HFFc6 (cell line): ENCODE measurements around the gene BOLA2B. TPM values are rescaled to one million over a fixed set of nuclear protein-coding genes. Genes with fewer than 3 reads are reported as not detected.

Experiments used
- DNase-seq: peaks from one replicate; pipeline ENCODE4 v3.0.0-alpha.2; 2018
- H3K27ac Mint-ChIP-seq: 2 replicates; pipeline ENCODE4 v1.8.0; 2020; ENCODE audit warnings: mild to moderate bottlenecking, mixed read lengths
- H3K27me3 Mint-ChIP-seq: 2 replicates; pipeline ENCODE4 v1.8.0; 2021; ENCODE audit warnings: mild to moderate bottlenecking, moderate library complexity, mixed read lengths; ENCODE audit not compliant: insufficient read depth
- H3K36me3 Mint-ChIP-seq: 2 replicates; pipeline ENCODE4 v1.8.0; 2021; ENCODE audit warnings: low read depth, mixed read lengths
- H3K4me1 Mint-ChIP-seq: 2 replicates; pipeline ENCODE4 v1.8.0; 2020; ENCODE audit warnings: low read depth, mixed read lengths
- H3K4me3 Mint-ChIP-seq: 2 replicates; pipeline ENCODE4 v1.8.0; 2020; ENCODE audit warnings: mild to moderate bottlenecking, moderate library complexity, mixed read lengths
- H3K9me3 Mint-ChIP-seq: 2 replicates; pipeline ENCODE4 v1.8.0; 2020; ENCODE audit warnings: mild to moderate bottlenecking, mixed read lengths
- CTCF ChIP-seq: fragments of 200-600 bp; sonication (generic); IDR thresholded peaks from 2 replicates; pipeline ENCODE4 v1.5.0; 2021; ENCODE audit warnings: antibody characterized with exemption, mild to moderate bottlenecking
- total RNA-seq, 6 experiments: library from RNA; stranded (reverse); fragmentation: NEBNext Ultra II Directional; extraction: Animal tissue kit (Norgen Biotek cat#: 25700); gene quantifications; 2 replicates in 1 of 6; 3 replicates in 5 of 6; pipeline ENCODE4 v1.2.3, GENCODE V29; 2021

The BOLA2B gene
- total RNA-seq, 6 experiments from 2014 or later = 113 to 142 (median 131) TPM

GRCh38 chr16:30187971-30188561 lies 5.4 kb downstream of the BOLA2B start:
- H3K4me1 Mint-ChIP-seq = no peaks in the 10 kb centered on the region
- TF ChIP-seq CTCF = no peak
- no peaks in the 10 kb centered on the region for H3K27me3 Mint-ChIP-seq
- no peaks in the 10 kb centered on the region for H3K9me3 Mint-ChIP-seq
- H3K36me3 Mint-ChIP-seq = no peaks in the 10 kb centered on the region
- H3K27ac Mint-ChIP-seq = no peak overlapping the region
- no peak for DNase-seq
- H3K4me3 Mint-ChIP-seq = no peak overlapping the region

GRCh38 chr16:30187556-30187865 lies 6.0 kb downstream of the BOLA2B start:
- Mint-ChIP-seq H3K9me3 (no peaks in the 10 kb centered on the region), H3K27me3 (no peaks in the 10 kb centered on the region; the same call in 1 of the 2 replicates), H3K27ac (no peak overlapping the region), H3K4me3 (no peak overlapping the region), H3K36me3 (no peaks in the 10 kb centered on the region), H3K4me1 (no peaks in the 10 kb centered on the region)
- DNase-seq = no peak
- peak; percentile 2; the same call in 1 of the 2 replicates for TF ChIP-seq CTCF

- TF ChIP-seq CTCF = peak; percentile 79
- Mint-ChIP-seq H3K4me1 (no peaks in the 10 kb centered on the region), H3K9me3 (no peaks in the 10 kb centered on the region), H3K36me3 (no peaks in the 10 kb centered on the region), H3K4me3 (no peak overlapping the region), H3K27me3 (no peaks in the 10 kb centered on the region; the same call in 1 of the 2 replicates), H3K27ac (no peak overlapping the region)
- peak; percentile 11 for DNase-seq
Measured at GRCh38 chr16:30186782-30187555, 6.5 kb downstream of the BOLA2B start.

- no peak overlapping the region for H3K4me3 Mint-ChIP-seq
- H3K27me3 Mint-ChIP-seq = no peaks in the 10 kb centered on the region; the same call in 1 of the 2 replicates
- H3K27ac Mint-ChIP-seq = no peak overlapping the region
- no peaks in the 10 kb centered on the region for H3K36me3 Mint-ChIP-seq
- DNase-seq = no peak
- no peaks in the 10 kb centered on the region for H3K4me1 Mint-ChIP-seq
- H3K9me3 Mint-ChIP-seq = no peaks in the 10 kb centered on the region
- no peak for TF ChIP-seq CTCF
Measured at GRCh38 chr16:30186444-30186781, 7.1 kb downstream of the BOLA2B start.

GRCh38 chr16:30185683-30186421 lies 7.6 kb downstream of the BOLA2B start:
- Mint-ChIP-seq H3K4me3 (no peak overlapping the region), H3K27ac (no peak overlapping the region), H3K27me3 (no peaks in the 10 kb centered on the region; the same call in 1 of the 2 replicates), H3K36me3 (no peaks in the 10 kb centered on the region), H3K9me3 (no peaks in the 10 kb centered on the region), H3K4me1 (no peaks in the 10 kb centered on the region)
- TF ChIP-seq CTCF = no peak
- DNase-seq = no peak
